Choroid plexus epithelial cell (primary cell): ENCODE measurements around the gene CACNG7.
"Not testable (repeated sequence)": the region's sequence is repeated elsewhere in the genome, so short reads cannot be mapped to it uniquely, and the experiment has no call there.

Experiments
- DNase-seq: peaks from one replicate; pipeline ENCODE4 v3.0.0-alpha.2; 2010; ENCODE audit warnings: low read depth
- H3K4me3 ChIP-seq: 2 replicates; pipeline ENCODE4 v1.5.1; 2011; ENCODE audit warnings: low read depth, mild to moderate bottlenecking, control low read depth, low read length, moderate library complexity
- TF ChIP-seq, protein P1 (sequence below): conservative IDR thresholded peaks from 2 replicates; pipeline ENCODE4 v1.5.1; 2011; ENCODE audit warnings: low read depth, mild to moderate bottlenecking, control low read depth, inconsistent platforms, low read length, moderate library complexity

Gene CACNG7

DNA sequence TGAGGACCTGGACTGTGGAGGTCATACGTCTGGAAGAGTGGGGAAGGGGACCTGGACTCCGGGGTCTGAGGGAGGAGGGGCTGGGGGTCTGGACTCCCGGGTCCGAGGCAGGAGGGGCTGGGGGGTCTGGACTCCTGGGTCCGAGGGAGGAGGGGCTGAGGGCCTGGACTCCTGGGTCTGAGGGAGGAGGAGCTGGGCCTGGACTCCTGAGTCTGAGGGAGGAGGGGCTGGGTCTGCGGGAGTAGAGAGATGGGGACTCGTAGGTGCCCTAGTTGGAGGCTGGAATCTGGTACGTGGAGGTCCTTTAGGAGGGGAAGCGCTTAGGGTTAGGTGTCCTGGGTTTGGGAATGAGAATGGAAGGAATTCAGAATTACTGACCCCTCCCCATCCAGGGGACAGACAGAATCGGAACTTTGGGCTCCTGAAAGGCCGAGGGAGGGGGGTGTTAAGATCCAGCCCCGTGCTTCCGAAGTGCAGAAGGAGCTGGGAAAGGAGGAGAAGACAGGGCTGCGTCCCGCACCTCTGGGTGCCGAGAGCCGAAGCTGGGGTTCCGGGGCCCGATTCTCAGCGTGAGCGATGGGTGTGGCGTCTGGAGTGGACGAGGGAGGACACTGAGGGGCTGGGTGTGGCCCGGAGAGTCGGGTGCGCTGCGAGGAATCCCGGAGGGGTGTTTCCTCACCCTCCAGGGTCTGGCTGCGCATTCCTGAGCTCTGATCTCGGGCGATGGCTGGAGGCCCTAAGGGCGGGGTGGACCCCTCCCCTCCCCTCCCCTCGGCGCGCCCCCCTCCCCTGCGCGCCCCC, 40.8 kb upstream of the CACNG7 start:
- H3K4me3 ChIP-seq, result peak overlapping the region; percentile 90
- TF ChIP-seq, protein P1, sequence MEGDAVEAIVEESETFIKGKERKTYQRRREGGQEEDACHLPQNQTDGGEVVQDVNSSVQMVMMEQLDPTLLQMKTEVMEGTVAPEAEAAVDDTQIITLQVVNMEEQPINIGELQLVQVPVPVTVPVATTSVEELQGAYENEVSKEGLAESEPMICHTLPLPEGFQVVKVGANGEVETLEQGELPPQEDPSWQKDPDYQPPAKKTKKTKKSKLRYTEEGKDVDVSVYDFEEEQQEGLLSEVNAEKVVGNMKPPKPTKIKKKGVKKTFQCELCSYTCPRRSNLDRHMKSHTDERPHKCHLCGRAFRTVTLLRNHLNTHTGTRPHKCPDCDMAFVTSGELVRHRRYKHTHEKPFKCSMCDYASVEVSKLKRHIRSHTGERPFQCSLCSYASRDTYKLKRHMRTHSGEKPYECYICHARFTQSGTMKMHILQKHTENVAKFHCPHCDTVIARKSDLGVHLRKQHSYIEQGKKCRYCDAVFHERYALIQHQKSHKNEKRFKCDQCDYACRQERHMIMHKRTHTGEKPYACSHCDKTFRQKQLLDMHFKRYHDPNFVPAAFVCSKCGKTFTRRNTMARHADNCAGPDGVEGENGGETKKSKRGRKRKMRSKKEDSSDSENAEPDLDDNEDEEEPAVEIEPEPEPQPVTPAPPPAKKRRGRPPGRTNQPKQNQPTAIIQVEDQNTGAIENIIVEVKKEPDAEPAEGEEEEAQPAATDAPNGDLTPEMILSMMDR, result no peak
- peak; percentile 71 for DNase-seq

DNA sequence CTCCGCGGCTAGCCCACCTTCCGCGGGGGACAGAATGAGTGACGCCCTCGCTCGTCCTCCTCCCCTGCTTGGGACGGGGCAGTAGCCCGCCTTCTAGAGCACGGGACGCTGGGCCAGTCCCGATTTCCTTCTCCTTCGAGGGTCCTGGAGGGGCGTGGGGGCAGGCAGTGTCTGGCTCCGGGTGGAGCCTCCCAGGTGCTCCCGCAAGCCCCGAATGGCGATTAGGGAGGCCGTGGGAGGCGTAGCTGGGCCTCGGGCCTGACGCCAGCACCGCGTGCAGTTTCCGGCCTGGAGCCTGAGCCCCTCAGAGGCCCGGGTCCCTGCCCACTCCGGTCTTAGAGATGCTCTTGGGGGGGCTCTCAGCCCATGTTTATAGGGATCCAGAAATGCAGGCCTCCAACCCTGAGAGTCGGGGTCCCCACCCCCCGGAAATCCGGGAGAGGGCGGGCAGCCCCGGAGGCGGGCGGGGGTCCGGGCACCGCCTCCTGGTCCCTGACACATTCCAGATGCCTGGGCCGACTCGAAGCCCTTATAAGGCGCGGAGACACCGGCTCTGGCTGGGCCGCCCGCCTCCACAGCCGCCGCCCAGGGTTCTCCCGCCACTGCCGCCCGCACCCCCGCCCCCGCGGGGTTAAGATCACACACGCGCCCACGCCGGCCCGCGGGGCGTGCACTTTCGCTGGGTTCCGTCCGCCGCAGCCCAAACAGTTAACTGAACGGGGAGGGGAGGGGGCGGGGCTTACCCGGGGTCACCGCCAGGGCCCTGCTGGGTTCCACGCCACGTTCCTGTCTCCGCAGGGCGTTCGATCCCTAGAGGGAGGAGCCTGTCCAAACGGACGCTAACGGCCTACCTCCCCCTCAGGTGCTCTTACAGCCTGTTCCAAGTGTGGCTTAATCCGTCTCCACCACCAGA, 39.9 kb upstream of the CACNG7 start:
- TF ChIP-seq, protein P1, result peak; percentile 40
- DNase-seq, result peak; percentile 92
- peak overlapping the region; percentile 90 for H3K4me3 ChIP-seq

DNA sequence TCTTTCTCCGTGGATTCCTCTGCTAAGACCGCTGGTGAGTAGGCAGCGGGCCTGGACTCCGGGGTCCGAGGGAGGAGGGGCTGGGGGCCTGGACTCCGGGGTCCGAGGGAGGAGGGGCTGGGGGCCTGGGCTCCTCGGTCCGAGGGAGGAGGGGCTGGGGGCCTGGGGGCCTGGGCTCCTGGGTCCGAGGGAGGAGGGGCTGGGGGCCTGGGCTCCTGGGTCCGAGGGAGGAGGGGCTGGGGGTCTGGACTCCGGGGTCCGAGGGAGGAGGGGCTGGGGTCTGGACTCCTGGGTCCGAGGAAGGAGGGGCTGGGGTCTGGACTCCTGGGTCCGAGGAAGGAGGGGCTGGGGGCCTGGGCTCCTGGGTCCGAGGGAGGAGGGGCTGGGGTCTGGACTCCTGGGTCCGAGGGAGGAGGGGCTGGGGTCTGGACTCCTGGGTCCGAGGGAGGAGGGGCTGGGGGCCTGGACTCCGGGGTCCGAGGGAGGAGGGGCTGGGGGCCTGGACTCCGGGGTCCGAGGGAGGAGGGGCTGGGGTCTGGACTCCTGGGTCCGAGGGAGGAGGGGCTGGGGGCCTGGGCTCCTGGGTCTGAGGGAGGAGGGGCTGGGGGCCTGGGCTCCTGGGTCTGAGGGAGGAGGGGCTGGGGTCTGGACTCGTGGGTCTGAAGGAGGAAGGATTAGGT, 39.1 kb upstream of the CACNG7 start:
- DNase-seq, result not testable (repeated sequence)
- peak overlapping the region; percentile 90 for H3K4me3 ChIP-seq

DNA sequence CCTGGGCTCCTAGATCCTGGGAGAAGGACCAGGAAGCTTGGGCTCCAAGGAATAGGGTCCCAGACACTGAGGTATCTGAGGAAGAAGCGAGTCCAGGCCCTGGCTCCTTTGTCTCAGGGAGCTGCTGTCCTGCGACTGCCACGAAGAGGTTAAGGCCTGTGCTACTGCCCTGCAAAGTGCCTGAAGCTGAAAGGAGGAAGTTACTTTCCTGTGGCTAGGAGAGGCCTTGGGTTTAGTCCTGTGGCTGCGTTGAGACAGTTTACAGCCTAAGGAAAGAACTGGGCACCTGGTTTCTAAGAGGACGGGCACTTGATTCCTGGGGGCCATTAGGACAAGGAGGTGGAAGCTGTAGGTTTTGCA, 38.6 kb upstream of the CACNG7 start:
- DNase-seq, result no peak
- H3K4me3 ChIP-seq, result peak overlapping the region; percentile 29
- TF ChIP-seq, protein P1, result no peak

DNA sequence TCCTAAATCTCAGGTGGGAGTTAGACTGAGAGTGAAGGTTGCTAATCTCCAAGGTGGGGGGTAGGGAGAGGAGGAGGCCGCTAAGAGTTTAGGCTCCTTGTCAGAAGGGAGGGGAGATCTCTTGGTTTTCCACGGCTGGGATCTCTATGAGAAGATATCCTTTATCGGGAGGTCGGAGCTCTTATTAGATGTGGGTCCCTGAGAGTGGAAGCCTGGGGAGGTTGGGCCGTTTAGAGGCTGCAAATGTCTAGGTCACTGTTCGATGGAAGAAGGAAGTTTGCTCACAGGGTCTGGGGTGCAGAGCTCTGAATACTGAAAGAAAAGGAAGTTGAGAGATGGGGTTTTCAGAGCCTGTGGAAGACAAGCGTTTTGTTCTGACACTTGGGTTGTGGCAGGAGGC, 37.6 kb upstream of the CACNG7 start:
- DNase-seq, result no peak
- TF ChIP-seq, protein P1, result no peak
- no peak overlapping the region for H3K4me3 ChIP-seq

DNA sequence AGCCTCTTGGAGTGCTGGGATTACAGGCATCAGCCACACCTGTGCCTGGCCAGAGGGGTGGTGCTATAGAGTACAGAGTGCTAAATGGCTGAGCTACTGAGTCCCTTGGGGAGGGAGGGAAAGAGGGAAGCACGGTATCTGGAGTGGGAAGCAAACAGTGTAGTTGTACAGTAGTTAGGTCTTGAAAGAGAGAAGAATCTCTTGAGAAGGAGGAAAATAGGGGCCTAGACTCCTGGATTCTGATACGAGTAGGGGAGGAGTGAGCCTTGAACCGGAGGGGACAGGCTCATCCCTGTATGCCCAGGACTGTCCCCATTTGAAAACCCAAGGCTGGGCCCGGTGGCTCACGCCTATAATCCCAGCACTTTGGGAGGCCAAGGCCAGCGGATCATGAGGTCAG, 36.3 kb upstream of the CACNG7 start:
- H3K4me3 ChIP-seq, result no peak overlapping the region
- no peak for DNase-seq
- TF ChIP-seq, protein P1, result no peak
